GM21360 (cell line): Measurements from ENCODE around the gene DPM1.

Experiments
- ATAC-seq: cut with Tn5 transposase; IDR thresholded peaks from one replicate; pipeline ENCODE4 v1.9.1; 2021; ENCODE audit warnings: mild to moderate bottlenecking, moderate library complexity; ENCODE audit not compliant: unreplicated experiment

Gene DPM1

DNA sequence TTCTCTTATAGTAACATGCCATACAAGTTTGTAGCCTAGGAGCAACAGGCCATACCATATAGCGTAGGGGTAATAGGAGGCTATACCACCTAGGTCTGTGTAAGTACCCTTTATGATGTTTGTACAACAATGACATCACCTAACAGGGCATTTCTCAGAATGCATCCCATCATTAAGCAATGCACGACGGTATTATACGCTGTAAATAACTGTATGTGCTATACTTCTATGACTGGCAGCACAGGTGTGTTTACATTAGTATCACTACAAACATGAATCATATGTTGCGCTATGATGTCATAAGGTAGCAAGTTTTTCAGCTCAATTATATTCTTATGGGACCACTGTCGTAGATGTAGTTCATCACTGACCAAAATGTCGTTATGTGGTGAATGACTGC lies 58.1 kb downstream of the DPM1 start:
- no peak for ATAC-seq

DNA sequence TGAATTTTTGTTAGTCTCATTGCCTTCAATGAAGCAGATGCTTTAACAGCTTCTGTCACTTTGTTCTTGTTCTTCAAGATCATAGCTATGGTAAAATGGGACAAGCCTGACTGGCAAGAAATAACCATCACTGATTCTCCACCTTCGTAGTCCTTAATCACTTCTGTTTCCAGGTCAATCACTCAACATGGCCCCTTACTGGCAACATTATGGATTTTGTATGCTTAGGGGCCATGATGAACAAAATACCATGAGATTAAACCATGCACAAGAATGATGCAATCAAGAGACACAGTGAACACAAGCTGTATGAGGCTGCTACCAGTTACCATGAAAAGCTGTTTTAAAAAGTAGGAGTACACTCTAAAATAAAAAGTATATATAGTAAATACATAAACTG lies 59.9 kb downstream of the DPM1 start:
- no peak for ATAC-seq

DNA sequence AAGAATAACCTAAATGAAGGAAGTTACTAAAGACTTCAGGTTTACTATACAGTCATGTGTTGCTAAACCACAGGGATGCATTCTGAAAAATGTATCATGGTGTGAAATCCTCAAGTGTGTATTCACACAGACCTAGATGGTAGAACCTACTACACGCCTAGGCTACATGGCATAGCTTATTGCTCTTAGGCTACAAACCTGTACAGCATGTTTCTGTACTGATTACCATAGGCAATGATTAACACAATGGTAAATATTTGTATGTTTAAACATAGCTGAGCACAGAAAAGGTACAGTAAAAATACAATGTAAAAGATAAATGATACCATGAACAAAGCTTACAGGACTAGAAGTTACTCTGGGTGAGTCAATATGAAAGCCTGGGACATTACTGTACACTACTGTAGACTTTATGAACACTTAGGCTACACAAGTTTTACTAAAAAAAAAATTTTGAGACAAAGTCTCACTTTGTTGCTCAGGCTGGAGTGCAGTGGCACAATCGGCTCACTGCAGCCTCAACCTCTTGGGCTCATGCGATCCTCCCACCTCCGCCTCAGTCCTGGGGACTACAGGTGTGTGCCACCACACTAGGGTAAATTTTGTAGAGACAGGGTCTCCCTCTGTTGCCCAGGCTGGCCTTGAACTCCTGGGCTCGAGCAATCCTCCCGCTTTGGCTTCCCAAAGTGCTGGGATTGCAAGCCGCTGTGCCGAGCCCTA lies 63.1 kb downstream of the DPM1 start:
- no peak for ATAC-seq

DNA sequence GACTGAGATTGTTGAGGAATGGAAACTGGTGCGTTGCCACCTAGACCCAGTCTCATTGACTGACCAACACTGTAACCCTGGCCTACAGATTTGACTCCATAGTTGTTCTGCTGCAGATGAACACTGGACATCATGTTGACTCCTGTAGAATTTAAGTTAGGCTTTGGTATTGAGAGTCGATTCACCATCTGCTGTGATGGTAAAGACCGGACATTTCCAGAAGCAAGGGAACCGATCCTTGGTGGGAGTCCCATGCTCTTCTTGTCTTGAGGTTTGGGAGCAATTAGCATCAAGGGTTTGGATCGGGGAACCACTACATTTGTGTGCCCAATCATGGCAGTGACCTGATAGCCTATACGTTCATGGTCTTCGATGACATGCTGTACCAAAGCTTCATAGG lies 64.7 kb downstream of the DPM1 start:
- no peak for ATAC-seq

DNA sequence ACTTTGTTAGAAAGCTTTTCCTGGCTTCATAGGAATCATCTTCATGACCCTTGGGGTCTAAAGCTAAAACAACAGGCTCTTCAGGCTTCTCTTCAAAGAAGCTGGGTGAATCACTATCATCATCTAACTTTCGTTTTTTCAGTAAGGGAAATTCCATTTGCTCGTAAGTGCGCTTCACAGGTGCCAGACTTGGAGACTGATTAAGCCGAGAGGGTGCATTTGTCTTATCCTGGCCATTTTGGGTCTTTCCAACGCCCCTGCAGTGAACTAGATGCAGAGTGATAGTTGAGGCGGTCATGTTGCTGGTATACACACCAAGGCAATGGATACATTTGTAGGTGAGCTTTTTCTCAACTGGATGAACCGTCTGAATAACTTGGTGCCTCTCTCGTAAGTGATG lies 65.9 kb downstream of the DPM1 start:
- ATAC-seq = no peak

DNA sequence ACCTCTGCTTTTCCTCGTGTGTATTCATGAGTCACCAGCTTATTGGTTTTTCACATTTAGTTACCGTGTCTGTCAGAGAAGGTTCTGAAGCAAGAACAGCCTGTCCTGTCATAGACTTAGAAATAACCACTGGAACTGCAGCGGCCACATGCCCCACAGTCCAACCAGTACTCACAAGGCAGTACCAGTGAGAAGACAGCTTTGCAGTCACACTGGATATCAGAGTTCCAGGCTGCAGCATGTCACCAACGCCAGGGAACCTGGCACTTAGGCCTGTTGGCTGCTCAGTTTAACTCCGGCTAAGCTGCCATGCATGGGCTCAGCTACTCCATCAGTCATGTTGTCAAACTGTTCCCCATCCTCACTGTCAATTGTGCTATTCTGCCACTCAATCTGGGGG lies 67.2 kb downstream of the DPM1 start:
- ATAC-seq = no peak

DNA sequence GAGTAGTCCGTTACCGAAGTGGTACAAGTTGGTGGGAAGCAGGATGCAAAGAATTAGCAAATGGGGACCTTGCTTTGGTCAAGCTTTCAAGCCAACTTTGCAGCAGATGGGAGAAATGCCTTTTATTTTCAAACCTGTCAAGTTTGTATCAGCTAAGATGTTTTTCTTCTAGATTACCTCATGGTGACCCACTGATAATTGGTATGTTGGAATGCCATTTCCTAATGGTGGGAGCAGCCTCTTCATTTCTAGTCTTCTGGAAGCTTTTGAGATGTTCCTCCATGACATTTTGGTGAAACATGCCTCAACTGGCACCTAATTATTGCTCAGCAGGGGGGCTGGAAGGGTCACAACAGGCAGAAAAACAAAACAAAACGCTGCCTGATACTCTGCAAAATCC lies 70.8 kb downstream of the DPM1 start:
- ATAC-seq = no peak

DNA sequence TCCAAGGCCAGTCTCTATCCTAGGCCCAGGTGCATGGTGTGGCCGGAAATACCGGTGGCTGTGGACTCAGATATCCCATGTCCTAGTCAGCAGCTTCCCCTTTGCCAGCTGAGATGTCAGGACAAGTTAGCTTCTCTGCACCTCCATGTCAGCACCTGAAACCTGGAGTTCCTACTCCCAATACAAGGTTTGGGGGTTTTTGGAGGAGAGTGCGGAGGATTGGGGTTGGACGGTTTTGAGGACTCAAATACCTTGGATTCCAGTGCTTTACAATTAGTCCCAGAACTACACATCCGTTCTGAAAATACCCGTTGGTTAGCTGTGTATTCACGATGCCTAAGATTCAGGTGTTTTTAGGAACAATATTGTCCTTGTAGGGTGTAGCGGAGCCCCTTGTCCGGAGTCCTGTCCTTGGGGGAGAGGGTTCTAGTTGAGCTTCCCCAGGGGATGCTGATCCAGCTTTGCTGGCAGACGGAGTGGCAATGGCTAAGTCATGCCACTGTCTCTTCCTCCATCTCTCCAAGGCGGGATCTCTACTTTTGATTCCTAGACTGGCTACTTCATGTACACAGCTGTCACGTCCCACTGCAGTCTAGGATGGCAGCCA lies 72.0 kb downstream of the DPM1 start:
- no peak for ATAC-seq

DNA sequence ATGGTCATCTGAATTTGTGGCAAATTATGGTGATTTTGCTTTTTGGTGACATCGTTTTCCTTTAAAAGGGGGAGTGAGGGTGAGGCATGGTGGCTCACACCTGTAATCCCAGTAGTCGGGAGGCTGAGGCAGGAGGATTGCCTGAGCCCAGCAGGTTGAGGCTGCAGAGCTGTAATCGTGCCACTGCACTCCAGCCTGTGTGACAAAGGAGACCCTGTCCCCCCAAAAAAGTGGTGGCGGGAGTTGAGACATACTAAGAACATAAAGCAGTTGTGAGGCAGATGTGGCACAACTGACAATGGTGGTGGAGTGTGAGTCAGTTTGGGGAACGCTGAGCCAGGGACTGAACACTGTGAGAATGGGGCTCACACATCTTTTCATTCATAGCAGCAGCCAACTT lies 72.6 kb downstream of the DPM1 start:
- ATAC-seq = no peak

DNA sequence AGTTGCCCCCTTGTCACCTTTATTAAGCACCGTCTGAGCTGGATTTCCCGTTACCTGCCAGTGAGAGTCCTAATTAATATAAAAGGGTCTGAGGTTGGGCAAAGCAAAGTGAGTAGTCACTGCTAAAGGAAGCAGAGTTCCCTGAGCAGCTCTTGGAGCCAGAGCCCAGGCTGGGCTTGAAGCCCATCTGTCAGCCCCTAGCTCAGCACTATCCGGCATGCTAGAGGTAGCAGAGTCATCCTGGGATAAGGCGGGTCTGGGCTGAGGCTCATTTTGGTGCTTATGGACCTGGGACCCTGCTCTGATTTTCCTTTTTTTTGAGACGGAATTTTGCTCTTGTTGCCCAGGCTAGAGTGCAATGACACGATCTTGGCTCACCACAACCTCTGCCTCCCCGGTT lies 73.3 kb downstream of the DPM1 start:
- no peak for ATAC-seq
